Heart right ventricle (tissue), 16 donors: ENCODE measurements around the gene KCNE4. TPM values are rescaled to one million over a fixed set of nuclear protein-coding genes. Genes with fewer than 3 reads are reported as not detected.

Source experiments
- ATAC-seq, 8 donors: fragments of 200-7000 bp; cut with Tn5 transposase; one replicate each; pipeline ENCODE4 v1.9.1; 2020; ENCODE audit warnings: mild to moderate bottlenecking in 8 of 8, moderate library complexity in 8 of 8, moderate number of reproducible peaks in 1 of 8
- DNase-seq, 2 donors: peaks; one replicate each; pipeline ENCODE4 v3.0.0-alpha.2; 2020
- H3K27ac ChIP-seq, 10 donors: fragments of 200-600 bp; sonication (generic) in 2 of 10; one replicate each; pipeline versions ENCODE4 v1.5.0 to v1.8.0; 2020 to 2022; ENCODE audit warnings: mild to moderate bottlenecking in 3 of 10
- H3K27me3 ChIP-seq, 7 donors: fragments of 200-600 bp; one replicate each; pipeline ENCODE4 v1.8.0; 2021 to 2022; ENCODE audit warnings: mild to moderate bottlenecking in 2 of 7
- H3K36me3 ChIP-seq, 9 donors: fragments of 200-600 bp; sonication (generic) in 1 of 9; one replicate each; pipeline versions ENCODE4 v1.5.0 to v1.8.0; 2020 to 2022; ENCODE audit warnings: mild to moderate bottlenecking in 2 of 9
- H3K4me1 ChIP-seq, 9 donors: fragments of 200-600 bp; sonication (generic) in 1 of 9; one replicate each; pipeline versions ENCODE4 v1.5.0 to v1.8.0; 2020 to 2022; ENCODE audit warnings: mild to moderate bottlenecking in 4 of 9
- H3K4me3 ChIP-seq, 10 donors: fragments of 200-600 bp; sonication (generic) in 2 of 10; one replicate each; pipeline versions ENCODE4 v1.5.0 to v1.8.0; 2020 to 2022; ENCODE audit warnings: mild to moderate bottlenecking in 7 of 10, moderate library complexity in 2 of 10
- H3K9me3 ChIP-seq, 11 donors: fragments of 200-600 bp in 10 of 11; sonication (generic) in 2 of 11; one replicate each; pipeline versions ENCODE4 v1.5.0 to v1.8.0; 2013 to 2022; ENCODE audit warnings: mild to moderate bottlenecking in 2 of 11, control low read depth in 1 of 11, moderate library complexity in 1 of 11
- WGBS, 2 donors: extraction: QIAGEN DNeasy Blood & Tissue Kit; methylation state at CpG; one replicate each; pipeline ENCODE4 v1.1.7; 2013; ENCODE audit warnings: inconsistent platforms in 1 of 2; 5-methylcytosine and 5-hydroxymethylcytosine counted together
- intact Hi-C, 10 donors: fragments of 100-400 bp; cut with DNase I; formaldehyde crosslinking; loops; one replicate each; pipeline versions ENCODE4 v1.11.1 to v1.14.2; 2022
- polyA plus RNA-seq, 2 donors: library from polyadenylated mRNA; stranded (reverse); fragments of 200-250 nt; gene quantifications; one replicate each; pipeline ENCODE4 v1.2.3, GENCODE V29; 2013
- total RNA-seq, 10 donors: library from RNA; stranded (reverse); fragmentation: NEBNext Ultra II Directional in 3 of 10; extraction: Animal tissue kit (Norgen Biotek cat#: 25700) in 3 of 10; gene quantifications; one replicate each; pipeline versions ENCODE4 v1.2.1 to v1.2.4, GENCODE V29; 2021 to 2023
- TF ChIP-seq, protein P1 (sequence below), 9 donors: fragments of 200-600 bp; sonication (generic) in 2 of 9; IDR thresholded peaks; one replicate each; pipeline versions ENCODE4 v1.5.0 to v1.8.0; 2021 to 2022; ENCODE audit warnings: antibody characterized with exemption in 9 of 9, mild to moderate bottlenecking in 5 of 9, moderate library complexity in 1 of 9
- donor health status: Arrhythmogenic right ventricular cardiomyopathy.
- donor health status: ischemic (EF 13 %, LVEDD 7.1; RV severe dilation, severe dysfunction).
- donor health status: healthy with polysubstance abuse.
- donor health status: DM: no; HTN: yes; CAD: no.
- donor health status: DM: no; HTN: no; CAD: no.
- donor health status: ischemic (EF 25% LVEDD 6.9; RV normal size, moderate dysfunction).
- donor health status: ischemic (EF 25% LVEDD 5.7; RV mildly dilated, moderate dysfunction).
- donor health status: healthy.
- donor health status: DM: yes; HTN: yes; CAD: no.
- donor health status: Ischemic cardiomyopathy.
- donor health status: ischemic (EF 35%, LVEDD 5.7; RV mildly dilated, moderate dysfunction).
- donor health status: nonischemic (EF 11% LVEDD 7.7; RV severe dilation, severe dysfunction).
- donor health status: DM: yes; HTN: yes; CAD: no.
- donor health status: PGD.
- donor health status: ischemic (EF 29% LVEDD 5.4; RV normal size, mild dysfunction).
- donor health status: nonischemic (EF 23%, LVEDD 6.1; RV moderate dilation, normal function).

Gene KCNE4
- total and polyA plus RNA-seq, 12 donors, result 0.28 to 5.2 (median 1.4) TPM

DNA sequence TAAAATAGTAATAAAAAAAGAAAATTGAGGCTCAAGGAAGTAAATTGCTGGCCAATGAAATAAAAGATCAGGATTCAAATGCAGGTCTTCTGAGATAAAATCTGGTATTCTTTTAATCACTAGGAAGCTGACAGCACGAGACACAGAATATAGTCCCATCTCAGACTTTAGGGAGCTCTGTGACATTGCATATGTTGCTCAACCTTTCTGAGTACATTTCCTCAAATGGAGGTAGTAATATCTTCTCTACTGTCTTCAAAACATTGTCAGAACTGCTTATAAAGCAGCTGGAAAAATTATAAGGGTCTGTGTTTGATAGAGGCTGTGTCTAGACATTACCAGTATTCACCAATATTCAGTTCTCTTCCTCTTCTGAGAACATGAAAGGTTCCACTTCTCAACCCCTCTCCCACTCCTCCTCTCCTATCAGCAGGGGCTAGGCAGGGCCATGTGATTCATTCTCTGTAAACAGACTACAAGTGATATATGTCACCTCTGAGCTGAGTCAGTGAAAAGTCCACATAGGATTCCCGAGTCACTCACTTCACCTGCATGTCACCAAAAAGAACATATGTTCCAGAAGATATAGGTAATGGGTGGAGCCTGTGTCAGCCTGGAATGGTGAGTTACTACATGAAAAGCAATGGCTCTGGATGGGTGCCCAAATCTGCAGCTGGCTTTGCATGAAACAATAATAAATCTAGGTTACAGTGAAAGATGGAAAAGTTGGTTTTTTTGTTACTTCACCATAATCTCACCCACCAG is 7.1 kb downstream of the KCNE4 start:
- Histone ChIP-seq H3K4me3 (no peak overlapping the region), H3K9me3 (no peaks in the 10 kb centered on the region), H3K36me3 (no peaks in the 10 kb centered on the region), H3K27ac (no peak overlapping the region), H3K27me3 (no peaks in the 10 kb centered on the region), H3K4me1 (peaks cover 4 to 33% (median 14%) of the 10 kb centered on the region in 9 donors)
- intact Hi-C loops, result loop anchor here in 1 of 10 donors (5.0 kb wide), 1 partner anchor 33 kb away; no protein-coding TSS in a partner anchor
- 80 to 85% methylated on average over 2 of the region's 2 CpGs for WGBS, 2 donors
- TF ChIP-seq, protein P1, sequence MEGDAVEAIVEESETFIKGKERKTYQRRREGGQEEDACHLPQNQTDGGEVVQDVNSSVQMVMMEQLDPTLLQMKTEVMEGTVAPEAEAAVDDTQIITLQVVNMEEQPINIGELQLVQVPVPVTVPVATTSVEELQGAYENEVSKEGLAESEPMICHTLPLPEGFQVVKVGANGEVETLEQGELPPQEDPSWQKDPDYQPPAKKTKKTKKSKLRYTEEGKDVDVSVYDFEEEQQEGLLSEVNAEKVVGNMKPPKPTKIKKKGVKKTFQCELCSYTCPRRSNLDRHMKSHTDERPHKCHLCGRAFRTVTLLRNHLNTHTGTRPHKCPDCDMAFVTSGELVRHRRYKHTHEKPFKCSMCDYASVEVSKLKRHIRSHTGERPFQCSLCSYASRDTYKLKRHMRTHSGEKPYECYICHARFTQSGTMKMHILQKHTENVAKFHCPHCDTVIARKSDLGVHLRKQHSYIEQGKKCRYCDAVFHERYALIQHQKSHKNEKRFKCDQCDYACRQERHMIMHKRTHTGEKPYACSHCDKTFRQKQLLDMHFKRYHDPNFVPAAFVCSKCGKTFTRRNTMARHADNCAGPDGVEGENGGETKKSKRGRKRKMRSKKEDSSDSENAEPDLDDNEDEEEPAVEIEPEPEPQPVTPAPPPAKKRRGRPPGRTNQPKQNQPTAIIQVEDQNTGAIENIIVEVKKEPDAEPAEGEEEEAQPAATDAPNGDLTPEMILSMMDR (IDR thresholded peaks at IDR 0.05), result no peak
- DNase-seq (no peak), ATAC-seq (no peak)

DNA sequence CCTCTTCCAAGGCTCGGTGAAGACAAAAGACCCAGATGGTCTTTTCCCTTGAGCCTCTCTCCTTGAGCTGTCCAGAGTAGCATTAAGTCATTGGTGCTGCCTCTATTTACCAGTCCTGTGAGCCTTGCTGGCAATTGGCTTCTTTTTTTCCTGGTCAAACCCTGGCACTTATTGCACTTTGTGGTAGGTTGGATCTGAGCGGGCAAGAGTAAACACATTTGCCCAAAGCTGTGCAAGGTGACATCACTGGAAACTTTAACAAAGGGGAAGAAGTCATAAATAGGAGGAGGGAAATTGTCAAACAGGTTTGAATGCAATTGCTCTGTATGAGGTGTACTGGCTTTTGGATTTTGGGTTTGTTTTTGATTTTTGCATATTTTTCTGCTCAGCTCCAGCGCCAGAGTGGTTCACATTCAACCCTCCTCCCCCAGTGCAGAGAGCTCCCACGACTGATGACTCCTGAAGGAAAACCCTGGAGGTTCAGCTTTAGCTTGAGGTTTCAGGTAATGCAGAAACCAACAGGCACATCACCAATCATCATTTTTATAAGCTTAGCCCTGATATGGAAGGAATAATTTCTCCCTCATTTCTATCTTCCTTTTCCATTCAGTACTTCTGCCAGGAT is 8.3 kb downstream of the KCNE4 start:
- ATAC-seq (no peak), DNase-seq (no peak)
- WGBS, 2 donors, result 91 to 92% methylated on average over 4 of the region's 4 CpGs
- Histone ChIP-seq H3K9me3 (no peaks in the 10 kb centered on the region), H3K36me3 (no peaks in the 10 kb centered on the region), H3K4me3 (no peak overlapping the region), H3K27ac (no peak overlapping the region), H3K27me3 (no peaks in the 10 kb centered on the region), H3K4me1 (peaks cover 4 to 23% (median 13%) of the 10 kb centered on the region in 9 donors)
- intact Hi-C loops, result no loop called here
- TF ChIP-seq, protein P1 (IDR thresholded peaks at IDR 0.05), result no peak

DNA sequence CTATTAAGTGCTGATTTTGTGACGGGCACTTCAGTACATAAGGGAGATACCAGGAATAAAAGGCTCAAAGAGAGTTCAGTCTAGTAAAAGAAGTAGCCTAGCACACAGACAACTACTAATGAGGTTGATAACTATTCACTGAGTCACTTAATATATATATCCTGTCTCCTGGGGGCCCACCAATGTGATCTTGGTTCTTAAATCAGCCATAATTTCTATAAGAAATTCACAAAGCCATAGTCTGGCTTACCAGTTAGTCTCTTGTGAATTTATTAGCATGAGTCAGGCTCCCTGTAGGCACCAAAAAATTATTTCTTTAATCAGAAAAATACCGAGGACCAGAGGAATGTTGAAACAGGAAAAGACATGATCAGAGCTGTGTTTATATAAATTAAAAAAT is 10.4 kb downstream of the KCNE4 start:
- TF ChIP-seq, protein P1 (IDR thresholded peaks at IDR 0.05), result no peak
- Histone ChIP-seq H3K4me3 (no peak overlapping the region), H3K9me3 (no peaks in the 10 kb centered on the region), H3K36me3 (no peaks in the 10 kb centered on the region), H3K27me3 (no peaks in the 10 kb centered on the region), H3K4me1 (peaks cover 0 to 2% (median 0%) of the 10 kb centered on the region in 9 donors), H3K27ac (no peak overlapping the region)
- no peak for DNase-seq
- no peak for ATAC-seq
- WGBS, 2 donors, result 60 to 67% methylated on average over 2 of the region's 2 CpGs
- intact Hi-C loops, result no loop called here

DNA sequence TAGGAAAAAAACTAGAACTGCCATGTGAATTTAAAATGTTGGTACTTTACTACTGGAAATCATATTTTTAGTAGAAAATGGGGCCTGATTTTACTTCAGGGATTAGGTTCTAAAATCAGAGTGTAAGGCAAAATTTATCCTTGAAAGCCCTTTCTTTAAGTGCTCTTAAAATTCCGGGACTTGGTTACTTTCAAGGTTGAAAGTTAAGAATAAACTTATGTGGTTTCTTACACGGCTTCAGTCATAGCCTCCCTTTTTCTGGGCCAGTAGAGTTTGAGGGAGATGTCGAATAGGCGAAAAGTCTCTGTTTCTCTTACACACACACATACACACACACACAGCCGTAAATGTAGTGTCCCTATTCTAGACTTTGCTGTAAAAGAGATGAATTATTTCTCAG is 13.1 kb downstream of the KCNE4 start:
- H3K4me1 ChIP-seq, result no peaks in the 10 kb centered on the region
- no peaks in the 10 kb centered on the region for H3K9me3 ChIP-seq
- WGBS, 2 donors, result 88 to 95% methylated on average over 5 of the region's 5 CpGs
- TF ChIP-seq, protein P1 (IDR thresholded peaks at IDR 0.05), result no peak
- no peak for ATAC-seq
- intact Hi-C loops, result no loop called here
- DNase-seq, result no peak
- no peaks in the 10 kb centered on the region for H3K36me3 ChIP-seq
- no peaks in the 10 kb centered on the region for H3K27me3 ChIP-seq
- H3K27ac ChIP-seq, result no peak overlapping the region
- no peak overlapping the region for H3K4me3 ChIP-seq
